ENCODE measurements around the gene CDH24. TPM values are rescaled to one million over a fixed set of nuclear protein-coding genes. Genes with fewer than 3 reads are reported as not detected.

CDH24 gene
- total and polyA plus RNA-seq, 2 donors (not counting 1 experiment from before 2014, with no cell fraction given) = 0.96 to 1.0 TPM

DNA sequence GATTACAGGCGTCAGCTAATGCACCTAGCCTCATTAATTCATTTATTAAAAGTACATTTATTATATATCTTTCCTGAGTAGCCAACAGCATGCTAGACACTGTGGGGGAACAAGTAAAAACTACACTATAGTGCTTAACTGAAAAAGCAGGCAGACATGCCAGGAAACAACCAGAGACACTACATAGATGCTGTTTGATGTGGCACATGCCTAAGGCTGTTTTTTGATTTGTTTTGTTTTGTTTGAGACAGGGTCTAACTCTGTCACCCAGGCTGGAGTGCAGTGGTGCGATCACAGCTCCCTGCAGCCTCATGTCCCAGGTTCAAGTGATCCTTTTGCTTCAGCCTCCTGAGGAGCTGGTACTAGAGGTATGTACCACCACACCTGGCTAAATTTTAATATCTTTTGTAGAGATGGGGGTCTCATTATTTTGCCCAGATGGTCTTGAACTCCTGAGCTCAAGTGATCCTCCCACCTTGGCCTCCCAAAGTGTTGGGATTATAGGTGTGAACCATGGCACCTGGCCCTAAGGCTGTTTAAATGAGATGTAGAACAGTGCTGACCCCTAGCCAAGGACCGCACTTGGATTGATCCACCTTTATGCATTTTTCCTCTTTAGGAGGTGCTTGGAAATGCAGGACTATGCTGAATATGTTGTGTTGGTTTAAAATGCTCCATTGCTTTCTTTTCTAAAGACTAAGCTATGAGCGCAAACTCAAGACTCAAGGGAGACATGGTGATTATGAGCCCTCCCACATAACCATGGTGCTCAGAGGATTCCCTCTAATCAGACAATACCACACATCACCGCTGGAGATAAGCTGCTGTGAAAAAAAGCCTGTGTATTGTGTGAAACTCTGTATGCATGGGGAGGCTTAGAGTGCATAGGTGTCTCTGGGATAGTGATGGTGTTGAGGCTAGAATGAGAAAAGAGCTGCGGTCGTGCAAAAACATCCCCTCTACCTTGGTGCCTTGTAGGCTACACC, 36.9 kb downstream of the CDH24 start:
- Histone ChIP-seq H3K27ac (ENCODE audit: low read length in 2 of 2) (no peak overlapping the region), H3K79me2 (ENCODE audit: control insufficient read depth, insufficient read depth, low read length) (no peaks in the 10 kb centered on the region), H3K4me2 (replicated peaks; ENCODE audit: low read depth, low read length, poor library complexity, severe bottlenecking) (no peak overlapping the region), H3K9ac (ENCODE audit: low read length) (no peak overlapping the region), H3K9me3 (ENCODE audit: control extremely low read depth in 1 of 3, control insufficient read depth in 2 of 3, insufficient read depth in 1 of 3, low read length in 2 of 3) (no peaks in the 10 kb centered on the region), H3K4me3 (ENCODE audit: control extremely low read depth in 1 of 5, extremely low read depth in 1 of 5, insufficient read depth in 1 of 5, low read depth in 2 of 5, low read length in 4 of 5) (no peak overlapping the region), H2AFZ (ENCODE audit: insufficient read depth, low read depth, low read length, poor library complexity, severe bottlenecking) (no peak overlapping the region), H3K36me3 (replicated peaks in 1 of 2; ENCODE audit: control extremely low read depth in 1 of 2, control insufficient read depth in 1 of 2, extremely low read depth in 1 of 2, insufficient read depth in 2 of 2, low read length in 1 of 2) (peaks cover 0 to 4% of the 10 kb centered on the region in 2 experiments), H4K20me1 (ENCODE audit: control insufficient read depth, insufficient read depth, low read length, poor library complexity, severe bottlenecking) (no peaks in the 10 kb centered on the region), H3K4me1 (ENCODE audit: control insufficient read depth in 2 of 2, insufficient read depth in 2 of 2, low read length in 2 of 2) (no peaks in the 10 kb centered on the region), H3K27me3 (replicated peaks in 1 of 4; ENCODE audit: control extremely low read depth in 1 of 4, control insufficient read depth in 3 of 4, insufficient read depth in 4 of 4, low read length in 3 of 4) (no peaks in the 10 kb centered on the region)
- no peak for DNase-seq
- no peaks in the 10 kb centered on the region for H3K4me1 Mint-ChIP-seq
- no peaks in the 10 kb centered on the region for H3K9me3 Mint-ChIP-seq (ENCODE audit: insufficient read depth)
- 100% methylated on average over 2 of the region's 7 CpGs for WGBS (ENCODE audit: insufficient coverage)
- no peak overlapping the region for H3K27ac Mint-ChIP-seq
- H3K27me3 Mint-ChIP-seq = no peaks in the 10 kb centered on the region
- H3K4me3 Mint-ChIP-seq = no peak overlapping the region
- no peak for TF ChIP-seq EZH2 (IDR thresholded peaks at IDR 0.05; ENCODE audit: borderline replicate concordance, insufficient read depth, low read depth, low read length, poor library complexity, severe bottlenecking)
- TF ChIP-seq, protein P1, sequence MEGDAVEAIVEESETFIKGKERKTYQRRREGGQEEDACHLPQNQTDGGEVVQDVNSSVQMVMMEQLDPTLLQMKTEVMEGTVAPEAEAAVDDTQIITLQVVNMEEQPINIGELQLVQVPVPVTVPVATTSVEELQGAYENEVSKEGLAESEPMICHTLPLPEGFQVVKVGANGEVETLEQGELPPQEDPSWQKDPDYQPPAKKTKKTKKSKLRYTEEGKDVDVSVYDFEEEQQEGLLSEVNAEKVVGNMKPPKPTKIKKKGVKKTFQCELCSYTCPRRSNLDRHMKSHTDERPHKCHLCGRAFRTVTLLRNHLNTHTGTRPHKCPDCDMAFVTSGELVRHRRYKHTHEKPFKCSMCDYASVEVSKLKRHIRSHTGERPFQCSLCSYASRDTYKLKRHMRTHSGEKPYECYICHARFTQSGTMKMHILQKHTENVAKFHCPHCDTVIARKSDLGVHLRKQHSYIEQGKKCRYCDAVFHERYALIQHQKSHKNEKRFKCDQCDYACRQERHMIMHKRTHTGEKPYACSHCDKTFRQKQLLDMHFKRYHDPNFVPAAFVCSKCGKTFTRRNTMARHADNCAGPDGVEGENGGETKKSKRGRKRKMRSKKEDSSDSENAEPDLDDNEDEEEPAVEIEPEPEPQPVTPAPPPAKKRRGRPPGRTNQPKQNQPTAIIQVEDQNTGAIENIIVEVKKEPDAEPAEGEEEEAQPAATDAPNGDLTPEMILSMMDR (IDR thresholded peaks at IDR 0.05) = no peak
- ChIA-PET POLR2A (no interaction called here), CTCF (interaction anchor here (0.6 to 1.4 kb wide), 5 partner anchors 9 to 49 kb away, joined by 3 to 4 read pairs (median 3); no protein-coding TSS in a partner anchor)
- ATAC-seq (ENCODE audit: low read depth) = no peak
- intact Hi-C loops (cut with micrococcal nuclease) = no loop called here

DNA sequence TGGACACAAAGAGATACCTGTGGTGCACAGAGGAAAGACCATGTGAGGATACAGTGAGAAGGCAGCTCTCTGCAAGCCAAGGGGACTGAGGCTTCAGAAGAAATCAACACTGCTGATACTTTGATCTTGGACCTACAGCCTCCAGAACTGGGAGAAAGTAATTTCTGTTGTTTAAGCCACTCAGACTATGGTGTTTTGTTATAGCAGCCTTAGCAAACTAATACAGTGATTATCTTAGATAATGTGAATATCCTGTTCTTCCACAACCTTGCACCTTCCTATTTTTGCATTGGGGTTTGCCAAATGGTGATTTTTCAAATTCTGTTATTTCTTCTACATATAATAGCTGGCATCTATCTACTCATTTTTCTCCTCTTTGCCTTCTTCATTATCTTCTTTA, 39.2 kb downstream of the CDH24 start:
- H3K27ac ChIP-seq (ENCODE audit: low read length in 2 of 2) = no peak overlapping the region
- no peaks in the 10 kb centered on the region for H3K79me2 ChIP-seq (ENCODE audit: control insufficient read depth, insufficient read depth, low read length)
- no peak overlapping the region for H3K4me2 ChIP-seq (replicated peaks; ENCODE audit: low read depth, low read length, poor library complexity, severe bottlenecking)
- no peaks in the 10 kb centered on the region for H4K20me1 ChIP-seq (ENCODE audit: control insufficient read depth, insufficient read depth, low read length, poor library complexity, severe bottlenecking)
- no peaks in the 10 kb centered on the region for H3K4me1 ChIP-seq (ENCODE audit: control insufficient read depth in 2 of 2, insufficient read depth in 2 of 2, low read length in 2 of 2)
- H3K4me3 ChIP-seq (ENCODE audit: control extremely low read depth in 1 of 5, extremely low read depth in 1 of 5, insufficient read depth in 1 of 5, low read depth in 2 of 5, low read length in 4 of 5) = no peak overlapping the region
- H3K36me3 ChIP-seq (replicated peaks in 1 of 2; ENCODE audit: control extremely low read depth in 1 of 2, control insufficient read depth in 1 of 2, extremely low read depth in 1 of 2, insufficient read depth in 2 of 2, low read length in 1 of 2) = no peaks in the 10 kb centered on the region
- DNase-seq (no peak), ATAC-seq (ENCODE audit: low read depth) (no peak)
- H3K9me3 Mint-ChIP-seq (ENCODE audit: insufficient read depth) = no peaks in the 10 kb centered on the region
- no peak for TF ChIP-seq EZH2 (IDR thresholded peaks at IDR 0.05; ENCODE audit: borderline replicate concordance, insufficient read depth, low read depth, low read length, poor library complexity, severe bottlenecking)
- TF ChIP-seq, protein P1 (IDR thresholded peaks at IDR 0.05) = no peak
- no peak overlapping the region for H3K27ac Mint-ChIP-seq
- H3K9ac ChIP-seq (ENCODE audit: low read length) = no peak overlapping the region
- ChIA-PET POLR2A (no interaction called here), CTCF (no interaction called here)
- no peaks in the 10 kb centered on the region for H3K4me1 Mint-ChIP-seq
- no peaks in the 10 kb centered on the region for H3K27me3 ChIP-seq (replicated peaks in 1 of 4; ENCODE audit: control extremely low read depth in 1 of 4, control insufficient read depth in 3 of 4, insufficient read depth in 4 of 4, low read length in 3 of 4)
- no peak overlapping the region for H3K4me3 Mint-ChIP-seq
- H3K9me3 ChIP-seq (ENCODE audit: control extremely low read depth in 1 of 3, control insufficient read depth in 2 of 3, insufficient read depth in 1 of 3, low read length in 2 of 3) = no peaks in the 10 kb centered on the region
- no peak overlapping the region for H2AFZ ChIP-seq (ENCODE audit: insufficient read depth, low read depth, low read length, poor library complexity, severe bottlenecking)
- intact Hi-C loops (cut with micrococcal nuclease) = no loop called here
- no peaks in the 10 kb centered on the region for H3K27me3 Mint-ChIP-seq

Measured in B cell (primary cell).